Activated T-cell treated with anti-CD3 and anti-CD28 coated beads, Interleukin-2, amount 50 U/mL, for 1 hour (primary cell): ENCODE measurements around the gene CPNE6.

Source experiments
- DNase-seq: peaks from one replicate; pipeline ENCODE4 v3.0.0-alpha.2; 2020

The CPNE6 gene

DNA sequence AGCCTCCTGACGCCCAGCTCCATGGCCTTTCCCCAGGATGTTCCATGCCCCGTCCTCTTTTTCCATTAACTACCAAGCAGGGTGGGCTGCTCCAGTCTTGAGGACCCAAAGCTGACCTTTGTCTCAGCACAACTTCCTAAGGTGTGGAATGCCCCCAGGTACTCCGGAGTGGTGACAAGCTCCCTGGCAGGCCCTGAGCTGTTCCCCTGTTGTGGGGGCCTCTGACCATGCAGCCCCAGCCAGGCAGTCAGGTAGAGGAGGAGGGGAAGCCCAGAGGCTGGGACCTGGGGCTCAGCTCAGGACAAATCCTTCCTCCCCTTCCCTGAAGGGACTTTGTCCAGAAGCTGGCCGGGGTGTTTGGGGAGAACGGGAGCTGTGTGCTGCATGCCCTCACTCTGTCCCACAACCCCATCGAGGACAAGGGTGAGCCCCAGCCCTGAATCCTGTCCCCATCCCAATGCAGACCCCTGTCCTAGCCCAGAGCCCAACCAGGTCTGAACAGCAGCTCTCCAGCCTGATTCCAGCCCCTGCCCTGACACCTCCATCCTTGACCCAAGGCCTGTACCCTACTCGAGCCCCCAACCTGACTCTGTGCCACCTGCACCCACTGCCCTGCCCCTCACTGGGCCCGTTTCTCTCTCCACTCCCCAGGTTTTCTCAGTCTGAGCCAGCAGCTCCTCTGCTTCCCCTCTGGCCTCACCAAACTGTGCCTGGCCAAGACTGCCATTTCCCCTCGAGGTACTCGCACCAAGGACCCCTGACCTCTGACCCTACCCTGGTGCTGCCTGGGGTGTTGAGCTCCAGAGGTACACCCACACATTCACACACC is 15.2 kb upstream of the CPNE6 start:
- no peak for DNase-seq

DNA sequence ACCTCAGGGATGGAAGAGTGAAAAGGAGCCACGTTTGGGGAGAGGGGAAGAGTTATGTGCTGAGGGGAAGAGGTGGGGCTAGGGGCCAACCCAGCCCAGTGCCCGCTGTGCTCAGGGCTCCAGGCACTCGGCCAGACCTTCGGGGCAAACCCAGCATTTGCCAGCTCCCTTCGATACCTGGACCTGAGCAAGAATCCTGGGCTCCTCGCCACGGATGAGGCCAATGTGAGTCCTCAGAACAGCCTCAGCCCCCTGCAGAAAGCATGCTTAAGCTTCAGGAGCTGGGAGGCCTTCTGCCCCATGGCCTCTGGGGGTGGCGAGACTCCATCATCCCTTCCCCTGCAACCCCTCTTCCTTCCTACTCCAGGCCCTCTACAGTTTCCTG is 14.6 kb upstream of the CPNE6 start:
- DNase-seq = no peak

DNA sequence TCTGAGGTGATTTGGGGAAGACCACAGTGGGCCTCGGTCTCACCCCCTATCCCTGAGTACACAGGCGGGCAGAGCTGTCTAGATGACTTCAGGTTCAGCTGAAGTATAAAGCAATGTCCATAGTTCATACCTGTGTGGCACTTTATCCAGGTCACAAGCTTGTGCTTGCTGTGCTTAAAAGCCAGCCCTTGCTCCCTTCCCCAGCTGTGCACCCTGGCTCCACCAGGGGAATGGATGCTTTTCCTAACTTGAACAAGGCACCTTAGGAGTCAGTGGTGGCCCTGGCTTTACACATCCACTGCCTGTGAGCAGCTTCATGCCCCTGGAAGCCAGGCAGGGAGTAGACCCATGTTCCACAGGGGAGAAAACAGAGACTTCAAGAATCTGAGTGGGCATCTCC is 14.1 kb upstream of the CPNE6 start:
- DNase-seq = no peak

DNA sequence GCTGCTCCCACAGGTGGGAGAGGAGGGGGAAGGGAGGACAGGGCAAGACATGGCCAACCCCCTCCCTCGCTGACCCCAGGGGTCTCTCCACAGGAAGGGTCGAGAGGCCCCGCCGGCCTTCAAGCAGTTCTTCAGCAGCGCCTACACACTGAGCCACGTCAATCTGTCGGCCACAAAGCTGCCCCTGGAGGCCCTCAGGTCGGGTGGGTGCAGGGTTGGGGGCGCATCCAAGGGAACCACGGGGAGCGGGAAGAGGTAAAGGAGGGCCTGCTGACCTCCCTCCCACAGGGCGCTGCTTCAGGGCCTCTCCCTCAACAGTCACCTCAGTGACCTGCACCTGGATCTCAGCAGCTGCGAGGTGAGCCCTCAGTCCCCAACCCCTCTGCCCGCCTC is 13.5 kb upstream of the CPNE6 start:
- no peak for DNase-seq

DNA sequence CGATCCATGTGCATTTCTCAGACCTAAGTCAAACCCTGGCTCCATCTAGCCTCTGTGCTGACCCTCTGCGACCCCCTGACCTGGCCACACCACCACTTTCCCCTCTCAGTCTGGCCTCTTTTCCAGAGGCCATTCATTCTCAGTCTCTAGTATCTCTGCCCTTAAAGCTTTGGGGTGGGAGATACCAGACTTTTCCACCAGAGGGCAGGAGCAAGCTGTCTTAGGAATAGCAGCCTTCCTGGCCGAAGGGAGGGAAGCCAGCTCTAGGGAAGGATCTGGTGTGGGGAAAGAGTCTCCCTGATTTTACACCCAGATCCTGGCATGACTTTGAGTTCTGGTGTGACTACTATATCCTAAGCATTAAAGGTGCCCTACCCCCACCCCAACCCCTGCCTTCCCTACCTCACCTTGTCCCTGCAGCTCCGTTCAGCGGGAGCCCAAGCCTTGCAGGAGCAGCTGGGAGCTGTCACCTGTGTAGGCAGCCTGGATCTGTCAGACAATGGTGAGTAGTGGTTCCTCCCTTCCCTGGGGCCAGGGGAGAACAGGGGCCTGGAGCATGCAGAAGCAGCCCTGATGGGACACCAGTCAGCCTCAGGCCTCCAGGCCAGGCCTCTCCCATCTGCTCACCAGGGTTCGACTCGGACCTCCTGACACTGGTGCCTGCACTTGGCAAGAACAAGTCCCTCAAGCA is 13.0 kb upstream of the CPNE6 start:
- peak; percentile 54 for DNase-seq

DNA sequence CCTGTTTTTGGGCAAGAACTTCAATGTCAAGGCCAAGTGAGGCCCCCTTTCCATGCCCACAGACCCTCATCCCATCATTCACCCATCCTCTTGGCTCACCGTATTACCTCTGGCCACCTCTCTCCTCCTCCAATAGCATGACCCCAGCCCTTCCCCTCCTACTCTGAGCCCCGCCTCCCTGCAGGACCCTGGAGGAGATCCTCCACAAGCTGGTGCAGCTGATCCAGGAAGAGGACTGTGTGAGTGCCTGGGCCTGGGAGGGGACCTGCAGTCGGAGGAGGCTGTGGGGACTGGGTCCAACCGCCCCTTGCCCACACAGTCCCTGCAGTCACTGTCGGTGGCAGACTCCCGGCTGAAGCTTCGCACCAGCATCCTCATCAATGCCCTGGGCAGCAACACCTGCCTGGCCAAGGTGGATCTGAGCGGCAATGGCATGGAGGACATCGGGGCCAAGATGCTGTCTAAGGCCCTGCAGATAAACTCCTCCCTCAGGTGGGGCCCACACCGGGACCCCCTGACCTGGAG is 12.3 kb upstream of the CPNE6 start:
- DNase-seq = no peak

DNA sequence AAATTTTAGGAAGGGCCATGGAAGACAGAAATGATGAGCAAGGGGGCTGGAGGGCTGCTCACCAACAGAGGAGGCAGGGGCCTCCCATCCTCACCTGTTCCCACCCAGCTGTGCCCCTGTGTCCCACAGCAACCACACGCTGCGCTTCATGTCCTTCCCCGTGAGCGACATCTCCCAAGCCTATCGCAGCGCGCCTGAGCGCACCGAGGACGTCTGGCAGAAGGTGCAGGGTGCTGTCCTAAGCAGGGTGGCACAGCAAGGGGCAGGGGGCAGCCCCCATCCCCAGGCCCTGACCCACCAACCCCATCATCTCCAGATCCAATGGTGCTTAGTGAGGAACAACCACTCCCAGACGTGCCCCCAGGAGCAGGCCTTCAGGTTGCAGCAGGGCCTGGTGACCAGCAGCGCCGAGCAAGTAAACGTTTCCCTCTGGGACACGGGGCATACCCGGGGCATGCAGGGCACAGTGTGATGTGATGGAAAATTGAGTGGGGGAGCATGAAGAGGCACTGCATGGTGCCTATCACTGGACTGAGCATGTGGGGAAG is 11.4 kb upstream of the CPNE6 start:
- DNase-seq = no peak

DNA sequence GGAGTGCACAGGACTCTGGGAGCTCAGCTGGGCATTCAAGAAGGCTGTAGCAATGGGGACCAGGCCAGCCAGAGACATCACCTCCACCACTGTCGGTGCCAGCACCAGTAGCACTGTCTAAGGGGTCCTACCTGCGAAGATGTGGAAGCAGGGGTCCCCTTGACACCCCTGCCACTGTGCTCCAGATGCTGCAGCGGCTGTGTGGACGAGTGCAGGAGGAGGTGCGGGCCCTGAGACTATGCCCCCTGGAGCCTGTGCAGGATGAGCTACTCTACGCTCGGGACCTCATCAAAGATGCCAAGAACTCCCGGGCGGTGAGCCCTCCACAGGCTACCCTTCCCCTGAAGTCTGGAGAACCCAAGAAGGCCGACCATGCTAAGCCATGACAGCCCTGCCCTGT is 10.9 kb upstream of the CPNE6 start:
- DNase-seq = no peak

DNA sequence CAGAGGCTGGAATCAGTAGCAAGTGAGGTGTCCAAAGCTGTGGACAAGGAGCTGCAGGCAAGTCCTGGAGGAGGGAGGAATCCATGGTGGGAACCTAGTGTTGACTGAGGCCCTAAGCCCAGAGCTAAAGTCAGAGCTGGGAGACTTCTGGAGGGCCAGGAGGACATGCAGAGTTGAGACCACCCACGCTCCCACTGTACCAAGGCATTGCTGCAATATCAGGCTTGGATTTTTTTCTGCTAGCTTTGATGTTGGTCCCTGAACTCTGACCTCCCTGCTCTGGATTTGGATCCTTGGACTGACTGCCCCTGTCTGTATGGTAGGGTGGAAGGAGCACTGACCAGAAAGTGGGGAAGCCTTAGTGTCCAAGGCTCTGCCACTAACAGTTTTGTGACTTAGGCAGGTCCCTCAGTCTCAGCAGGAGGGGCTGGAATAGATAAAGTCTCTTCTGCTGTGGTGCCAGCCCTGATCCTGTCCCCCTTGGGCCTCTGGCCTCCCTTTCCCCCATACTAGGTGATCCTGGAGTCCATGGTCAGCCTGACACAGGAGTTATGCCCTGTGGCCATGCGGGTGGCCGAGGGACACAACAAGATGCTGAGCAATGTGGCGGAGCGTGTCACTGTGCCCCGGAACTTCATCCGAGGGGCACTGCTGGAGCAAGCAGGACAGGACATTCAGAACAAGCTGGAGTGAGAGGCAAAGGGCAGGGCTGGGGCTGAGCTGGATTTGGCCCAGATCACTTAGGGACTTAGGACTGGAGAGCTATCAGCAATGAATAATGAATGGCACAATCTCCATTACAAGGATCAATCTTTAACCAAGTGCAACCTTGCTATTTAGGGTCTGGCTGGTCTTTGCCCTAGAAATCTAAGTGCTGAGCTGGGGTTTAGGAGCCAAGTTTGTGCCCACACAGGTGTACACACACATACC is 10.1 kb upstream of the CPNE6 start:
- DNase-seq = no peak

DNA sequence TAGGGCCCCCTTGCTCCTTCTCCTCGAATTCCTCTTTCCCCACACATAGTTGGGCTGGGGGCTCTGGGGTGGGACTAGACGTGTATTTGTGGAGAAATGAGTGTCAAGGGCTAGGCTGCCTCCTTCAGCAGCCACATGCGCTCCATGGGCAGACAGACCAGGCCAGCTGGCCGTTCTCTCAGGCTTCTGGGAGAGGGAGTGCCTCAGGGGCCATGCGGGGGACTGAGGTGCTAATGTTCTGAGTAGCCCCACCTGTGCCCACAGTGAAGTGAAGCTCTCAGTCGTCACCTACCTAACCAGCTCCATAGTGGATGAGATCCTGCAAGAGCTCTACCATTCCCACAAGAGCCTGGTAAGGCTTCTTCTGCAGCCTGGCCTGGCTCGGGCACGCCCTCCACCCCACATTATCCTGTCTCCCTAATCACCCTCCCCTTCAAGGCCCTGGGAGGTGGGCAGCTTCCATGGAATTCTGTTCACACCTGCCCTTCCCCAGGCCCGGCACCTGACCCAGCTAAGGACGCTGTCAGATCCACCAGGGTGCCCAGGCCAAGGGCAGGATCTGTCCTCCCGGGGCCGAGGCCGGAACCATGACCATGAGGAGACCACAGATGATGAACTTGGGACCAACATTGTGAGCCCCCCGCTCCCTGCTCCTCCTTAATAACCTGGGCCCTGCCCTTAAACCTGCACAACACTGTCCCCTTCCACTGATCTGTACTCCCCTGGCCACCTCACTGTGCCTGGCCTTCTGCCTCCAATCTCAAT is 9.0 kb upstream of the CPNE6 start:
- DNase-seq = no peak

DNA sequence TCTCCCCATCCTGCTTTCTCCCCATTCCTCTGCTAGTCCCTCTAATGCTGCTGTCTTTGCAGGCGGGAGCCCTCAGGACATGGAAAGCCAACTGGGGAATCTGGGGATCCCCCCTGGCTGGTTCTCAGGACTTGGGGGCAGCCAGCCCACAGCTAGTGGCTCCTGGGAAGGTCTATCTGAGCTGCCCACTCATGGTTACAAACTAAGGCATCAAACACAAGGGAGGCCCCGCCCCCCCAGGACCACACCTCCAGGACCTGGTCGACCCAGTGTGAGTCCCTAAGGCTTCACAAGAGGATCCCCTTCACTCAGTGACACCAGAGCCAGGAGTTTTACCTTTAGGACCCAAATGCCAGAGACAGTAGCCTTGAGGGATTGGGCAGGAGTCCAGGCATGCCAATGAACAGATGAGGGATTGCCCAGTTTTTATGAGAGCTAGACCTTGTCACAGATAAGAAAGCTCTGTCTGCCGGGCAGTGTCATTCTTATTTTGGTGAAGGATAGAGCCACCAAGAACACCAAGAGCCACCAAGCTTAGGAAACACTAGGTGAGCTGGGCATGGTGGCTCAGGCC is 8.0 kb upstream of the CPNE6 start:
- DNase-seq = no peak

DNA sequence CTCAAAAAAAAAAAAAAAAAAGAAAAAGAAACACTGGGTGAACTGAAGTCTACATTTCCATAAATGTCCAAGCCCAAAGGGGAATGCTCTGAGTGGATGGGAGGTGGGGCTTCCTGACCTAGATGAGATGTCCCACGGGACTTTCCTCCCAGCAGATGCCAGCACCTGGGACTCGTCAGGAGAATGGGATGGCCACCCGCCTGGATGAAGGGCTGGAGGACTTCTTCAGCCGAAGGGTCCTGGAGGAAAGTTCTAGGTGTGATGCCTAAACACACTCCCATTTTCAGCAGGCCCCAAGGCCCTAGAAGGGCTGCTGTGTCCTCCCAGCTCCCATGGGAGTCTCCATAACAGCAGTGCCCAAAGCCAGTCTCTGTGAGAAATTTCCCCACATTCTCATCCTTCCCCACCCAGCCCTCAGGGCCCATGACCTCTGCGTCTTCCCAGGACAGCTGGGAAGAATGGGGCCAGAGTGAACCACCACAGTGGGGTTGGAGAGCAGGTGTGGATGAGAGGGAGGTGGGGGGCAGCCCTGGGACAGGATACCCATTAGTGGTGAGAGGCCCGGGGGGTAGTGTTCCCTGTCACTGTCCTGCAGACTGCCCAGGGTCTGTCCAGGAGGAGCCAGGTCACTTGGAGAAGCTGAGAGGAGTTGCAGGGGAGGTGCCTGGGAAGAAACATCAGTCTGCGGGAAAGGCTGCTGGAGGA is 7.1 kb upstream of the CPNE6 start:
- DNase-seq = no peak

DNA sequence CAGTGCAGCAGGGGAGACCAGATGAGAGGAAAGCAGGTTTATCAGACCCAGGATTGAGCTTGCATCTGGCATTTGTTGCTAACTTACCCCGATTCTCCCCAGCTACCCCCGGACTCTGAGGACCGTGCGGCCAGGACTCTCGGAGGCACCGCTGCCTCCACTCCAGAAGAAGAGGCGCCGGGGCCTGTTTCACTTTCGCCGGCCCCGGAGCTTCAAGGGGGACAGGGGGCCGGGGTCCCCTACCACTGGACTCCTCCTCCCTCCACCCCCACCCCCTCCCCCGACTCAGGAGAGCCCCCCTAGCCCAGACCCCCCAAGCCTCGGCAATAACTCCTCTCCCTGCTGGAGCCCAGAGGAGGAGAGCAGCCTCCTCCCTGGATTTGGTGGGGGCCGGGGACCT is 6.5 kb upstream of the CPNE6 start:
- no peak for DNase-seq

DNA sequence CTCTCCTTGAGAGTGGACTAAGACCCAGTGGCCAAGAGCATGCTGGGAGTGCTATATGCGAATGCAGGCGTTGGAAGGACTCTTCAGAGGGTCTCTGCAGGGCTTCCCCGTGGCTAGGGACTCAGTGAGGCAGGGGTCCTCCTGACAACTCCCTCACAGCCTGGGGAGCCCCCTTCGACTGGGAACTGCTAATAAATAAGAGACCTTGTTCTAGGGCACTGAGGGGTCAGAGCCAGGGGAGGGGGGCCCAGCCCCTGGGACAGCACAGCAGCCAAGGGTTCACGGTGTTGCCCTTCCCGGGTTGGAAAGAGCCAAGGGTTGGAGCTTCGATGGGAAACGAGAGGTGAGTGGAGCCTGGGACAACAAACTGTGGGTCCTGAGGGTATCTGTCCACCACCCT is 6.0 kb upstream of the CPNE6 start:
- DNase-seq = no peak

DNA sequence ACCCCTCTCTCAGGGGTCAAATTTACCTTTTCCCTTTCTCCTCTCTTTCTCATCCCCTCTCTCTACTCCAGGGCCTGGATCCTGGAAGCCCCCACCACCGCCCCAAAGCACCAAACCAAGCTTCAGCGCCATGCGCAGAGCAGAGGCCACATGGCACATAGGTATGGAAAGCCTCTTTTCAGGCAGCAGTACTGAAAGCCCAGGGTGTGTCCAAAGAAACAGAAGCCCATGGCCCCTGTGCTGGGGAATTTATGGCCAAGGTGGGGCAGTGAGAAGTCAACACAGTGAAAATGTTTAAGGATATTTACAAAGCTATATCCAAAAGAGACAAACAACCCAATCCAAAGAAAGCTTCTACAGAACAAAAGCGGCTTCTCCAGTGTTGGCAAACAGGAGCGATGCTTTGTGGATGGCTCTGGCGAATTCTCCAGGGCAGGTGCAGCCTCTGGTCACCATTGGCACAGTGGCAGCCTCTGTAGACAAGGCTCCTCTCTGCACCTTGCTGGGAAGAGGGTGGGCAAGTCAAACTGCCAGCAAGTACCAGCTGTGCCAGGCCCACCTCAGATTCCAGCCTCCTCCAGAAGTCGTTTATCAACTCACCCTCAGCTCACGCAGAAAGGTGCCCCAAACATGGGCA is 4.7 kb upstream of the CPNE6 start:
- no peak for DNase-seq

DNA sequence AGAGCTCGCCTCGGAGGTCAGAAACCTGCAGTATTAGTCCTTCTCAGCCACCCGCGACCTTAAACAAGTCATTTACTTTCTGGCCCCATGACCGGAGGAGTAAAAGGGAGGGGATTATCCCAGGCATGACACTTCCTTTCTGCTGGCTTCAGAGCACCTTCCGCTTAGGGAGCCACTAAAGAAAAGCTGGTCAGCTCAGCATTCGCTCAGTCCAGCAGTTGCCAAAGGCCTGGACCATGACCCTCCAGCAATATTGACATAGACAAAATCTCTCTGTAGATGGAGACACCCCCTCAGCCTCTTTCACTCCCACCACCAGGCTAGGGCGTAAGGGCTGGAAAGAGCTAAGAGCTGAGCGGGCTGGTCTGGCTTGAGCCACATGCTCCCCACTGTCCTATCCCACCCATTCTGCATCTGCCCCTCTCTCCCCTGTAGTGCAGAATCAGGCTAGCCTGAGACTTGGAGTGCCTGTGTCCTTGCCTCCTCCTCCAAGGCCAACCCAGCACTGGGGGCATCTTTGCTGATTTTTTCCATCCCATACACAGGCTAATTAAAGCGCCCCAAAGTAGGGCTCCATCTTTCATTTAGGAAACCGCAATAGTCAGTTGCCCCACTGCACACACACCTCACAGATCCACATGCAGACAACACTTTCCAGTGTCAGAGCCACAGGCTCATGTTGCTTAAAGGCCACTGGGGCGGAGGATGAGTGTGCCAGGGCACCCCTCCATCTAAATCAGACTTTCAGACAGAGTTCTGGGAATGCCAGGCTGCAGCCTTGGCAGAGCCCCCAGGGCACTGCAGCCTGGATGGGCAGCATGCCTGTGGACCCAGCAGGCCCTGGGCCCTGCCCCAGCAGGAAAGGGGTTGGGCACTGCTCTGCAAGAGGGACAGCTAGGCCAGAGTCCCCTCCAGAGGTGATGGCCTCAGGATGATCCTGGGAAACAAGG is 4.0 kb upstream of the CPNE6 start:
- DNase-seq = no peak

DNA sequence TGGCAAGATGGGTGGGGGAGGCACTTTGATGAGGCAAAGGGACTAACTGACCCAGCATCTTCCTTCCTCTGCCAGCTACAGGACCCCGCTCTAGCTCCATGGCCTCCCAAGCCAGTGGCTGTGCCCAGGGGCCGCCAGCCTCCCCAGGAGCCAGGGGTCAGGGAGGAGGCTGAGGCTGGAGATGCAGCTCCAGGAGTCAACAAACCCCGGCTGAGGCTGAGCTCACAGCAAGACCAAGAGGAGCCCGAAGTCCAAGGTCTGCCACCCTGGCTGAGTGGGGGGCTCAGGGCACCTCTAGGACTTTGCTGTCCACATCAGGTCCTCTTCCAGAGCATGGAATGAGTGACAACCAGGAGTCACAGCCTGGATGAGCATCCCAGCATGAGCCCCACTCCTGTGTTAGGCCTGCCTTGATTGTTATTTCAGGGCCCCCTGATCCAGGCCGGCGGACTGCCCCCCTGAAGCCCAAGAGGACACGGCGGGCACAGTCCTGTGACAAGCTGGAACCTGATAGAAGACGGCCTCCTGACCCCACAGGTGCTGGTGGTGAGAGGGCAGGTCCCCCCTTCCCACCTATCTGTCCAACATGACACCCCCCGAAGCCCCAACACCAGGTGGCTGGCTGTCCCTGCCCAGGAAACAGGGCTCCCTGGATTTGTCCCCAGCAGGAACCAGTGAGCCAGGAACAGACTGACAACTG is 2.5 kb upstream of the CPNE6 start:
- no peak for DNase-seq

DNA sequence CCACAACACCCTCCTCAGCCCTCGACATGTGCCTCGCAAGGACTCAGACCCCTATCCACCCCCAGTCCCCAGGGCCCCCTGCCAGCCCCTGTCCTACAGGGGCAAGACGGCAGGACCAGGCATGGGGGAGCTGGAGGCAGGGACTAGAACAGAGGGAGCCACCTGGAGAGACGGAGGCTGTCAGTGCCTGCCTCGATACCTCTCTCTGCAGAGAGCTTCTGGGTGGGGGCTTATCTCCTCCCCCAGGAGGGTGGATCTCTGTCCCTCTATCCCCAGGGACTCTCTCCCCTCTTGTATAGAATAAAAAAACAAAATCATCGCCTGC is 2.0 kb upstream of the CPNE6 start:
- no peak for DNase-seq
